HepG2 (cell line): ENCODE results near the gene PTPN14. TPM values are rescaled to one million over a fixed set of nuclear protein-coding genes. Genes with fewer than 3 reads are reported as not detected.

Experiments used
- EHMT2 ChIP-seq: fragments of 200-600 bp; sonication (generic); IDR thresholded peaks from 2 replicates; pipeline ENCODE4 v1.7.0; 2017; ENCODE audit warnings: antibody characterized with exemption, low read depth, low read length, borderline replicate concordance
- GLI4 ChIP-seq: sonication (generic); formaldehyde crosslinking; IDR thresholded peaks from 2 replicates; pipeline ENCODE4 v1.5.1; 2020; ENCODE audit warnings: missing genetic modification reagents, mild to moderate bottlenecking, moderate library complexity, borderline replicate concordance
- GZF1 ChIP-seq: sonication (generic); formaldehyde crosslinking; IDR thresholded peaks from 2 replicates; pipeline ENCODE4 v1.5.1; 2020; ENCODE audit warnings: mild to moderate bottlenecking, missing genetic modification reagents
- MIXL1 ChIP-seq: IDR thresholded peaks from 2 replicates; pipeline ENCODE4 v1.6.1; 2016
- MXI1 ChIP-seq: IDR thresholded peaks from 3 replicates; pipeline ENCODE4 v1.6.1; 2012; ENCODE audit warnings: low read depth, low read length, inconsistent platforms, borderline replicate concordance
- MYPOP ChIP-seq: sonication (generic); formaldehyde crosslinking; IDR thresholded peaks from 2 replicates; pipeline ENCODE4 v1.8.1; 2023; ENCODE audit warnings: mild to moderate bottlenecking, moderate library complexity, missing genetic modification reagents
- NFIC ChIP-seq: IDR thresholded peaks from 2 replicates; pipeline ENCODE4 v1.6.1; 2012; ENCODE audit warnings: mild to moderate bottlenecking, low read length, inconsistent platforms
- NFRKB ChIP-seq: fragments of 450-650 bp; IDR thresholded peaks from 2 replicates; pipeline ENCODE4 v1.6.1; 2017
- PBX3 ChIP-seq: sonication (generic); formaldehyde crosslinking; IDR thresholded peaks from 2 replicates; pipeline ENCODE4 v1.8.1; 2023; ENCODE audit warnings: missing genetic modification reagents, inconsistent platforms, borderline replicate concordance
- SRY ChIP-seq: sonication (generic); formaldehyde crosslinking; IDR thresholded peaks from 2 replicates; pipeline ENCODE4 v1.8.0; 2022; ENCODE audit warnings: mild to moderate bottlenecking, missing genetic modification reagents
- ZBTB44 ChIP-seq: sonication (generic); formaldehyde crosslinking; IDR thresholded peaks from 2 replicates; pipeline ENCODE4 v1.4.0; 2020; ENCODE audit warnings: missing genetic modification reagents
- ZKSCAN1 ChIP-seq: fragments of 150-350 bp; IDR thresholded peaks from 2 replicates; pipeline ENCODE4 v1.6.1; 2014; ENCODE audit warnings: low read length
- ZNF337 ChIP-seq: sonication (generic); formaldehyde crosslinking; IDR thresholded peaks from 2 replicates; pipeline ENCODE4 v1.5.1; 2020; ENCODE audit warnings: missing genetic modification reagents, low read depth, mild to moderate bottlenecking, borderline replicate concordance
- ZNF484 ChIP-seq: sonication (generic); formaldehyde crosslinking; IDR thresholded peaks from 2 replicates; pipeline ENCODE4 v1.5.1; 2020; ENCODE audit warnings: mild to moderate bottlenecking, low read depth, missing genetic modification reagents, borderline replicate concordance
- ZNF530 ChIP-seq: sonication (generic); formaldehyde crosslinking; IDR thresholded peaks from 2 replicates; pipeline ENCODE4 v1.5.0; 2020; ENCODE audit warnings: low read depth, mild to moderate bottlenecking, missing genetic modification reagents
- ZNF619 ChIP-seq: sonication (generic); formaldehyde crosslinking; IDR thresholded peaks from 2 replicates; pipeline ENCODE4 v1.4.0; 2020; ENCODE audit warnings: mild to moderate bottlenecking, missing genetic modification reagents
- ZNF660 ChIP-seq: sonication (generic); formaldehyde crosslinking; IDR thresholded peaks from 2 replicates; pipeline ENCODE4 v1.5.1; 2020; ENCODE audit warnings: mild to moderate bottlenecking, low read depth, missing genetic modification reagents, borderline replicate concordance
- ZNF687 ChIP-seq: sonication (generic); formaldehyde crosslinking; IDR thresholded peaks from 2 replicates; pipeline ENCODE4 v1.5.1; 2020; ENCODE audit warnings: mild to moderate bottlenecking, missing genetic modification reagents, moderate library complexity
- ZNF709 ChIP-seq: sonication (generic); formaldehyde crosslinking; IDR thresholded peaks from 2 replicates; pipeline ENCODE4 v1.5.0; 2020; ENCODE audit warnings: mild to moderate bottlenecking, missing genetic modification reagents
- polyA plus RNA-seq, 8 experiments: library from polyadenylated mRNA; depleted of rRNA in 3 of 8; stranded (reverse) in 7 of 8; unstranded in 1 of 8; fragments of >200 nt; fragmentation: Illumina TruSeq in 4 of 8; extraction: Trizol in 4 of 8; gene quantifications; 2 replicates each; pipeline versions ENCODE4 v1.2.1 to v1.2.3, GENCODE V29; 2011 to 2016; ENCODE audit warnings: low read depth in 4 of 8, missing spikeins in 1 of 8, mixed read lengths in 1 of 8; ENCODE audit not compliant: insufficient read depth in 1 of 8
- total RNA-seq, 5 experiments: library from RNA; depleted of rRNA; stranded (reverse); fragments of >200 nt; fragmentation: Illumina TruSeq; extraction: Trizol; gene quantifications; 2 replicates each; pipeline ENCODE4 v1.2.3, GENCODE V29; 2016; ENCODE audit warnings: low read depth in 1 of 5

PTPN14 gene
- total and polyA plus RNA-seq, 2 of the 13 experiments (the other 11 are each of a cell fraction or from before 2014, with no cell fraction given): 3.9 to 4.7 TPM

GRCh38 chr1:214516434-214517326 lies 34.7 kb downstream of the PTPN14 start (continued):
- TF ChIP-seq MIXL1 (CRISPR knock-in tag) (peak; percentile 39; the same call in 1 of the 2 replicates), ZNF530 (no peak), NFIC (peak; percentile 80; the same call in 1 of the 2 replicates), PBX3 (CRISPR knock-in tag) (no peak), SRY (CRISPR knock-in tag) (no peak), ZNF709 (no peak), MYPOP (CRISPR knock-in tag) (no peak), ZNF687 (CRISPR knock-in tag) (no peak), GLI4 (CRISPR knock-in tag) (no peak), EHMT2 (no peak), NFRKB (no peak), ZNF484 (CRISPR knock-in tag) (no peak), MXI1 (no peak), ZKSCAN1 (no peak), ZNF619 (CRISPR knock-in tag) (no peak), ZBTB44 (no peak), ZNF660 (CRISPR knock-in tag) (no peak), GZF1 (CRISPR knock-in tag) (no peak), ZNF337 (CRISPR knock-in tag) (no peak)
